HG03108 (cell line): ENCODE data around the gene SF3B1.
"Not testable (repeated sequence)": the region's sequence is repeated elsewhere in the genome, so short reads cannot be mapped to it uniquely, and the experiment has no call there.

Experiments
- ATAC-seq: cut with Tn5 transposase; IDR thresholded peaks from one replicate; pipeline ENCODE4 v1.9.1; 2021; ENCODE audit warnings: moderate library complexity; ENCODE audit not compliant: unreplicated experiment

Gene SF3B1

GRCh38 chr2:197383825-197384224, 51.0 kb downstream of the SF3B1 start:
- no peak for ATAC-seq

- no peak for ATAC-seq
Observed at GRCh38 chr2:197381641-197382040, 53.2 kb downstream of the SF3B1 start.

GRCh38 chr2:197379918-197380309, 54.9 kb downstream of the SF3B1 start:
- ATAC-seq = not testable (repeated sequence)

GRCh38 chr2:197379308-197379917, 55.4 kb downstream of the SF3B1 start:
- ATAC-seq = not testable (repeated sequence)

- ATAC-seq = no peak
Observed at GRCh38 chr2:197378494-197379307, 56.1 kb downstream of the SF3B1 start.

GRCh38 chr2:197378086-197378485, 56.7 kb downstream of the SF3B1 start:
- no peak for ATAC-seq

- ATAC-seq = no peak
Observed at GRCh38 chr2:197377670-197378069, 57.2 kb downstream of the SF3B1 start.

- ATAC-seq = no peak
Observed at GRCh38 chr2:197372592-197372991, 62.2 kb downstream of the SF3B1 start.

GRCh38 chr2:197370664-197371063, 64.2 kb downstream of the SF3B1 start:
- ATAC-seq = not testable (repeated sequence)

GRCh38 chr2:197369933-197370320, 64.9 kb downstream of the SF3B1 start:
- no peak for ATAC-seq

GRCh38 chr2:197369228-197369932, 65.4 kb downstream of the SF3B1 start:
- ATAC-seq = no peak

GRCh38 chr2:197368412-197368811, 66.4 kb downstream of the SF3B1 start:
- ATAC-seq = no peak

GRCh38 chr2:197363998-197364397, 70.8 kb downstream of the SF3B1 start:
- no peak for ATAC-seq

- no peak for ATAC-seq
Observed at GRCh38 chr2:197360744-197361156, 74.1 kb downstream of the SF3B1 start.

GRCh38 chr2:197359859-197360258, 75.0 kb downstream of the SF3B1 start:
- no peak for ATAC-seq

GRCh38 chr2:197358931-197359330, 75.9 kb downstream of the SF3B1 start:
- no peak for ATAC-seq

GRCh38 chr2:197357986-197358385, 76.8 kb downstream of the SF3B1 start:
- no peak for ATAC-seq

GRCh38 chr2:197356136-197356535, 78.7 kb downstream of the SF3B1 start:
- no peak for ATAC-seq

- no peak for ATAC-seq
Observed at GRCh38 chr2:197354169-197354558, 80.7 kb downstream of the SF3B1 start.

GRCh38 chr2:197353393-197354168, 81.2 kb downstream of the SF3B1 start:
- no peak for ATAC-seq

GRCh38 chr2:197349699-197350098, 85.1 kb downstream of the SF3B1 start:
- ATAC-seq = no peak
